Tibial artery (tissue), 4 donors: ENCODE results near the gene EFCAB11.

Source experiments
- DNase-seq, 2 donors: peaks; one replicate each; pipeline ENCODE4 v3.0.0-alpha.2; 2019
- H3K27ac ChIP-seq, 2 donors: fragments of 200-600 bp; sonication (generic) in 1 of 2; 1 replicate in 1 of 2; 2 replicates in 1 of 2; pipeline ENCODE4 v1.5.1; 2018 to 2019; ENCODE audit warnings: mild to moderate bottlenecking in 1 of 2
- H3K27me3 ChIP-seq, 2 donors: fragments of 200-600 bp; sonication (generic) in 1 of 2; one replicate each; pipeline versions ENCODE4 v1.5.1 to v1.6.0; 2016 to 2019
- H3K36me3 ChIP-seq, 3 donors: fragments of 200-600 bp; sonication (generic) in 2 of 3; one replicate each; pipeline ENCODE4 v1.5.1; 2016 to 2019; ENCODE audit warnings: mild to moderate bottlenecking in 2 of 3
- H3K4me1 ChIP-seq, 4 donors: fragments of 200-600 bp; sonication (generic) in 2 of 4; 1 replicate in 3 of 4; 2 replicates in 1 of 4; pipeline ENCODE4 v1.5.1; 2016 to 2019
- H3K4me3 ChIP-seq, 2 donors: fragments of 200-600 bp; sonication (generic) in 1 of 2; 1 replicate in 1 of 2; 2 replicates in 1 of 2; pipeline ENCODE4 v1.5.1; 2018 to 2019; ENCODE audit warnings: mild to moderate bottlenecking in 2 of 2
- H3K9me3 ChIP-seq, 3 donors: fragments of 200-600 bp; sonication (generic) in 1 of 3; one replicate each; pipeline ENCODE4 v1.5.1; 2016 to 2019
- intact Hi-C: fragments of 100-400 bp; cut with DNase I; formaldehyde crosslinking; loops from one replicate; pipeline ENCODE4 v1.15.0; 2023; ENCODE audit warnings: low total_unique reads
- TF ChIP-seq, protein P1 (sequence below), 2 experiments: fragments of 200-600 bp in 1 of 2; fragments of 450-650 bp in 1 of 2; IDR thresholded peaks; one replicate each; pipeline ENCODE4 v1.5.1; 2017 to 2019; ENCODE audit warnings: antibody characterized with exemption in 2 of 2, mild to moderate bottlenecking in 1 of 2, moderate library complexity in 1 of 2

Gene EFCAB11

DNA sequence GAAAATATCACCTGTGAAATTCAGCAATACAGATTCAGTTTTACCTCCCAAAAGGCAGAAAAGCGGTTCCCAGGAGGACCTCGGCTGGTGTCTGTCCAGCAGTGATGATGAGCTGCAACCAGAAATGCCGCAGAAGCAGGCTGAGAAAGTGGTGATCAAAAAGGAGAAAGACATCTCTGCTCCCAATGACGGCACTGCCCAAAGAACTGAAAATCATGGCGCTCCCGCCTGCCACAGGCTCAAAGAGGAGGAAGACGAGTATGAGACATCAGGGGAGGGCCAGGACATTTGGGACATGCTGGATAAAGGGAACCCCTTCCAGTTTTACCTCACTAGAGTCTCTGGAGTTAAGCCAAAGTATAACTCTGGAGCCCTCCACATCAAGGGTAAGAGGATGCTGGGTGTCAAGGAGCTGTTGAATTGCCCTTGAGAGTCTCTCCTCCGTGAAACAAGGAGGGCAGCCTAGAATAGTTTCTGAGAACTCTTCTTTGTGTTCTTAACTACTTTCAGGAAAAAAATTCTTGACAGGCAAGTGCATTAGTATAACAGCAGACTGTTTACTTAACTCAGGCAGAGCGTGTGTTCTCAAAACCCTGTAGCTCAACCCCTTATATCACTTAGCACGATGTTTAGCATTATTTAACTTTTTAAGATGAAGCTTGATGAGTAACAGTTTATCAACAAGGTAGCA lies 8.9 kb upstream of the EFCAB11 start:
- H3K4me1 ChIP-seq = no peaks in the 10 kb centered on the region
- H3K27me3 ChIP-seq = no peaks in the 10 kb centered on the region
- H3K4me3 ChIP-seq = no peak overlapping the region
- DNase-seq = no peak
- H3K27ac ChIP-seq = no peak overlapping the region
- peaks cover 7 to 49% (median 29%) of the 10 kb centered on the region in 3 donors for H3K36me3 ChIP-seq
- no peaks in the 10 kb centered on the region for H3K9me3 ChIP-seq
- TF ChIP-seq, protein P1, sequence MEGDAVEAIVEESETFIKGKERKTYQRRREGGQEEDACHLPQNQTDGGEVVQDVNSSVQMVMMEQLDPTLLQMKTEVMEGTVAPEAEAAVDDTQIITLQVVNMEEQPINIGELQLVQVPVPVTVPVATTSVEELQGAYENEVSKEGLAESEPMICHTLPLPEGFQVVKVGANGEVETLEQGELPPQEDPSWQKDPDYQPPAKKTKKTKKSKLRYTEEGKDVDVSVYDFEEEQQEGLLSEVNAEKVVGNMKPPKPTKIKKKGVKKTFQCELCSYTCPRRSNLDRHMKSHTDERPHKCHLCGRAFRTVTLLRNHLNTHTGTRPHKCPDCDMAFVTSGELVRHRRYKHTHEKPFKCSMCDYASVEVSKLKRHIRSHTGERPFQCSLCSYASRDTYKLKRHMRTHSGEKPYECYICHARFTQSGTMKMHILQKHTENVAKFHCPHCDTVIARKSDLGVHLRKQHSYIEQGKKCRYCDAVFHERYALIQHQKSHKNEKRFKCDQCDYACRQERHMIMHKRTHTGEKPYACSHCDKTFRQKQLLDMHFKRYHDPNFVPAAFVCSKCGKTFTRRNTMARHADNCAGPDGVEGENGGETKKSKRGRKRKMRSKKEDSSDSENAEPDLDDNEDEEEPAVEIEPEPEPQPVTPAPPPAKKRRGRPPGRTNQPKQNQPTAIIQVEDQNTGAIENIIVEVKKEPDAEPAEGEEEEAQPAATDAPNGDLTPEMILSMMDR (IDR thresholded peaks at IDR 0.05) = no peak
- intact Hi-C loops = no loop called here

DNA sequence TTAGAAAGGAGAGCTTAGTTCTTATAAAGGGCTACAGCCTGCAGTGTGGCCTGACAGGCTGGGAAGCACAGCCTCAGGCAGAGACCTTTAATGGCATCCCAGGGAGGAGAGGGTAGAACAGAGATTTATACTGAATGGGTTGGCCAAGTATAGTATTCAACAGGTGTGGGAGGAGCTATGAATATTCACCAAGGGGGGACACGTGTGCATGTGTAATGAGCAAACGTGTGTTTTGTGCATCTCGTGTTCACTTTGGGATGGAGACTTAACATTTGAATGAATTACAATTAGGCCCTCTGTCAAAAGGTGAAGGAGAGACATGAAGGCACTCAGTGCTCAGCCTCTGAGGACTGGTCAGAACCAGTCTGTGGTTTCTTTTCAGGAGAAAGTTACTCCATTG lies 6.4 kb upstream of the EFCAB11 start:
- Histone ChIP-seq H3K9me3 (no peaks in the 10 kb centered on the region), H3K27ac (no peak overlapping the region), H3K4me3 (no peak overlapping the region), H3K27me3 (no peaks in the 10 kb centered on the region), H3K4me1 (peaks cover 0 to 18% (median 10%) of the 10 kb centered on the region in 4 donors), H3K36me3 (peaks cover 7 to 37% (median 9%) of the 10 kb centered on the region in 3 donors)
- intact Hi-C loops = no loop called here
- TF ChIP-seq, protein P1 (IDR thresholded peaks at IDR 0.05) = no peak
- DNase-seq = no peak

DNA sequence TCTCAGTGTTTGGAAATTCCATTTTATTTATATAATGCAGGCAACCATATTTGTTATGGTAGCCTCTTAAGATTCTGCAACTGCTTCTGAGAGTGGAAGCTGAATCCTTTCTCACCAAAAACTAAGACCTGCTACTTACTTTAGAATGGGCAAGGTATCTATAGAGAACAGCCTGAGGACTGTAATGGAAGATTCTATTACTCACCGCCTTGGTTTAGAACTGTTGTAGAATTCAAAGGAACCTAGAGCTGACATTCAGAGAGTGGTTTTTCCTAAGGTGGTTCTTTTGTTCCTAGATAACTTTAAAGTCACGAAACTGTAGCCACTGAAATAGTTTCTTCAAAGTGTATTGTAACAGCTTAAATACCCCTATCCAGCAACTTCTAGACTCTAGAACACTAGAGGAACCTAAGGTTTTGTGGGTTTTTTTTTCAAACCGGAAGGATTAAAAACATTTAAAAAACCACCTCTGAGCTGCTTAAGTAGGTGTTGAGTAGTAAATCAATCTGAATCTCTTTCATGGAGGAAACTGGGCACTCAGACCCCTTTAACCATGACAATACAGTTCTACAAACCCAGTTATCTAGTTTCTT lies 5.4 kb upstream of the EFCAB11 start:
- Histone ChIP-seq H3K4me3 (no peak overlapping the region), H3K27ac (no peak overlapping the region), H3K27me3 (no peaks in the 10 kb centered on the region), H3K4me1 (peaks cover 0 to 18% (median 10%) of the 10 kb centered on the region in 4 donors), H3K36me3 (peaks cover 7 to 30% (median 9%) of the 10 kb centered on the region in 3 donors), H3K9me3 (no peaks in the 10 kb centered on the region)
- DNase-seq = no peak
- intact Hi-C loops = loop anchor here (10.0 kb wide), 1 partner anchor 865 kb away; no protein-coding TSS in a partner anchor
- TF ChIP-seq, protein P1 (IDR thresholded peaks at IDR 0.05) = no peak

DNA sequence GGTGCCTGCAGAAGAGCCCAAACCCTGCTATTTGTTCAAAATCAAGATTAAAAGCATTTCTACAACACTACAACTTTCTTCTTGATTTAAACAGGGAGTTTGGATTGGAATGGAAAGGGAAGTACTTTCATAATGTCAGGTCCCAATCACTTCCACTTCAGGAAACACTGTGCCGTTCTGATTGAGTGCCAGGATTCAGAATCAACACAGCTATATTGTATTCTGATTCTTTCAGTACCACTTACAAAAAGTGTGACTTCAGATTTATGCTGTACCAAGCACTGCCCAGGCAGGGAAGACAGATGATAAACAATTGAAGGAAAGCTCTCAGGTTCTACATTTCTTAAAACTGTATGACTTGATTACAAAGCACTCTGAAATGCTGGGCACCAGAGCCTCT lies 4.4 kb upstream of the EFCAB11 start:
- H3K9me3 ChIP-seq = no peaks in the 10 kb centered on the region
- TF ChIP-seq, protein P1 (IDR thresholded peaks at IDR 0.05) = no peak
- H3K27ac ChIP-seq = no peak overlapping the region
- no peak for DNase-seq
- no peak overlapping the region for H3K4me3 ChIP-seq
- no peaks in the 10 kb centered on the region for H3K27me3 ChIP-seq
- peaks cover 0 to 22% (median 14%) of the 10 kb centered on the region in 4 donors for H3K4me1 ChIP-seq
- peaks cover 6 to 23% (median 7%) of the 10 kb centered on the region in 3 donors for H3K36me3 ChIP-seq
- intact Hi-C loops = loop anchor here (10.0 kb wide), 1 partner anchor 866 kb away; no protein-coding TSS in a partner anchor

- TF ChIP-seq, protein P1 (IDR thresholded peaks at IDR 0.05) = no peak
- H3K36me3 ChIP-seq = peaks cover 0 to 11% (median 0%) of the 10 kb centered on the region in 3 donors
- H3K4me3 ChIP-seq = no peak overlapping the region
- H3K9me3 ChIP-seq = no peaks in the 10 kb centered on the region
- H3K27me3 ChIP-seq = no peaks in the 10 kb centered on the region
- peaks cover 0 to 23% (median 15%) of the 10 kb centered on the region in 4 donors for H3K4me1 ChIP-seq
- no peak overlapping the region for H3K27ac ChIP-seq
- intact Hi-C loops = loop anchor here (10.0 kb wide), 1 partner anchor 867 kb away; no protein-coding TSS in a partner anchor
- no peak for DNase-seq
These were observed 3.3 kb upstream of the EFCAB11 start for GRCh38 chr14:89957791-89958190.
